ENCODE data around the gene RBM15B.
"Not testable (repeated sequence)": the region's sequence is repeated elsewhere in the genome, so short reads cannot be mapped to it uniquely, and the experiment has no call there.

The RBM15B gene

GRCh38 chr3:51384055-51384725 lies 6.9 kb upstream of the RBM15B start:
- DNase-seq (ENCODE audit: insufficient read length, low spot score) (peak; percentile 48), FAIRE-seq (no peak)
- no peak for TF ChIP-seq POLR2A (IDR thresholded peaks at IDR 0.05; ENCODE audit: low read depth, low read length)

GRCh38 chr3:51384726-51385473 lies 6.2 kb upstream of the RBM15B start, which contains the start of gene MANF:
Gene MANF, plus strand, starts transcription at chr3:51385291. Its CDS starts 52 bp downstream, at chr3:51385343.
- FAIRE-seq (peak; percentile 50), DNase-seq (ENCODE audit: insufficient read length, low spot score) (peak; percentile 99)
- peak; percentile 99 for TF ChIP-seq POLR2A (IDR thresholded peaks at IDR 0.05; ENCODE audit: low read depth, low read length)

- no peak for FAIRE-seq
- peak; percentile 12; the same call in 1 of the 2 replicates for TF ChIP-seq POLR2A (IDR thresholded peaks at IDR 0.05; ENCODE audit: low read depth, low read length)
- no peak for DNase-seq (ENCODE audit: insufficient read length, low spot score)
These were observed 5.4 kb upstream of the RBM15B start for GRCh38 chr3:51385621-51386091.

- DNase-seq (ENCODE audit: insufficient read length, low spot score) (no peak), FAIRE-seq (no peak)
- no peak for TF ChIP-seq POLR2A (IDR thresholded peaks at IDR 0.05; ENCODE audit: low read depth, low read length)
These were observed 4.8 kb upstream of the RBM15B start for GRCh38 chr3:51386159-51386851.

- TF ChIP-seq POLR2A (IDR thresholded peaks at IDR 0.05; ENCODE audit: low read depth, low read length): no peak
- DNase-seq (ENCODE audit: insufficient read length, low spot score) (no peak), FAIRE-seq (no peak)
These were observed 4.2 kb upstream of the RBM15B start for GRCh38 chr3:51386852-51387229.

GRCh38 chr3:51387281-51387680 lies 3.8 kb upstream of the RBM15B start:
- not testable (repeated sequence) for FAIRE-seq; DNase-seq (ENCODE audit: insufficient read length, low spot score)

- FAIRE-seq (no peak), DNase-seq (ENCODE audit: insufficient read length, low spot score) (no peak)
- no peak for TF ChIP-seq POLR2A (IDR thresholded peaks at IDR 0.05; ENCODE audit: low read depth, low read length)
These were observed 2.6 kb upstream of the RBM15B start for GRCh38 chr3:51388286-51389029.

GRCh38 chr3:51389423-51390183 lies 1.5 kb upstream of the RBM15B start:
- no peak for TF ChIP-seq POLR2A (IDR thresholded peaks at IDR 0.05; ENCODE audit: low read depth, low read length)
- FAIRE-seq: no peak
- peak; percentile 49 for DNase-seq (ENCODE audit: insufficient read length, low spot score)

GRCh38 chr3:51390246-51391074 lies 625 bp upstream of the RBM15B start:
- TF ChIP-seq POLR2A (IDR thresholded peaks at IDR 0.05; ENCODE audit: low read depth, low read length): no peak
- FAIRE-seq: no peak
- DNase-seq (ENCODE audit: insufficient read length, low spot score): no peak

GRCh38 chr3:51391566-51392354 lies 675 bp downstream of the RBM15B start:
- no peak for TF ChIP-seq POLR2A (IDR thresholded peaks at IDR 0.05; ENCODE audit: low read depth, low read length)
- FAIRE-seq (no peak), DNase-seq (ENCODE audit: insufficient read length, low spot score) (no peak)

- DNase-seq (ENCODE audit: insufficient read length, low spot score): no peak
- no peak for FAIRE-seq
- no peak for TF ChIP-seq POLR2A (IDR thresholded peaks at IDR 0.05; ENCODE audit: low read depth, low read length)
These were observed 1.5 kb downstream of the RBM15B start for GRCh38 chr3:51392355-51393133.

Data from H54 (cell line).